ENCODE measurements around the gene LDB2.

GRCh38 chr4:16466581-16466980, 431.9 kb downstream of the LDB2 start:
- no peak for TF ChIP-seq CTCF (IDR thresholded peaks at IDR 0.05)
- no peak for TF ChIP-seq EZH2 (IDR thresholded peaks at IDR 0.05; ENCODE audit: borderline replicate concordance, insufficient read depth, low read depth, low read length, poor library complexity, severe bottlenecking)
